GM19240 (cell line): Measurements from ENCODE around the gene TUBB.
A peak's percentile ranks its signal among the peaks of the same experiment; 100 is the strongest.

Source experiments
- DNase-seq: peaks from one replicate; pipeline ENCODE4 v3.0.0; 2011; ENCODE audit warnings: low spot score; ENCODE audit not compliant: insufficient read length

Gene TUBB

DNA sequence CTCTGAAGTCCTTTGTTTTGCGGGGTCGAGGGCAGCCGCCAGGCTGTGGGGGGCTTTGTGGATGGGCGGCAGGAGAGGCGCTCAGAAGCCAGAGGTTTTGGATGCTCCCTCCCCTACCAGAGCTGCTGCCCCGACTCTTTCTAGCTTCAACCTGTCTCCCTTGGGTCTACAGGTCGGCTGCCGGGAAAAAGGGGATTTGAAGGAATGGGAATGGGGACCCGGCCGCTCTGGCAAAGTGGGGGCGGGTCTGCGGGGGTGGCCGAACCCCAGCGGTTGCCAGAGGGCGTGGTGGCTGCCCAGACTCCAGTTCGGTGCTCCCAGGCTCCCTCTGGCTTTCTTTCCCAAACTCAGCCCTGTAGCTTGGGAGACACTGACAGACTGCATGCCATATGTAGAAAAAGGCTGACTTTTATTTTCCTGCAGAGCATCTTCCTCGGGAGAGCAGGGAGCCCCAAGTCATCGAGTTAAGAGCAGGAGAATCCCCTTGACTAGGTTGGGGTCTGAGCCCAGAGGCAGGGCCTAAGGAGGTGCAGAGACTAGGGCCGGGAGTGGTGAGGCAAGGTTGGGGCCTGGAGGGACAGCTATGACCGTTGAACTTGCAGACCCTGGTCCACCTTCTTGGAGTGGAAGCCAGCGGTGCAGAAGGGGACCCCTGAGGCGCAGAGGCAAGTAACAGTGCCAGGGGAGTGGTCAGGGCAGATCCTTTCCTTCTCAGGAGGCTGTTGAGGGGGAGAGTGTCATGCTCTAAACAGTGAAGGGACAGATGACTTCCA, 32.3 kb upstream of the TUBB start:
- no peak for DNase-seq

- DNase-seq: no peak
These were observed 31.6 kb upstream of the TUBB start for GRCh38 chr6:30688569-30688968.

- no peak for DNase-seq
These were observed 30.9 kb upstream of the TUBB start for GRCh38 chr6:30689022-30689865.

DNA sequence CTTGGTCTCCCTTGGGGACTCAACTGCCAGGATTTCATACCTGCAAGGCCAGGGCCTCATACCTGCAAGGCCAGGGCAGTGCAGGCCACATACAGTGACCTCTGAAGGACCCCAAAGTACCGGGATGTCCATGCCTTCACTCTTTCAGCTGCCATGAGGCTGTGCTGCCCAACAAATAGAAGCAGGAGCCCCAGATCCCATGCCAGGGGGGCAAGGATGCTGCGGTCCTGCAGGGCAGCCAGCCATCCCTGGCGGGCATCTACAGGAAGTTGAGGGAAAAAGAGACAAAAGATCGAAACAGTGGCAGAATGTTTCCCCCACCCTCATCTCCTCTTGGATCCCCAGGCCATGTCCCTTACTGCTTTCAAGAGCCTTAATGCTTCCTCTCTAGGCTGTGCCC, 30.2 kb upstream of the TUBB start:
- no peak for DNase-seq

- DNase-seq: peak; percentile 40
These were observed 29.5 kb upstream of the TUBB start, which contains the start of gene NRM for GRCh38 chr6:30690403-30691207. Gene NRM, minus strand, starts transcription at chr6:30690984. Its CDS starts 10 bp downstream, at chr6:30690974.

- no peak for DNase-seq
These were observed 28.8 kb upstream of the TUBB start for GRCh38 chr6:30691208-30691847.

- no peak for DNase-seq
These were observed 23.7 kb upstream of the TUBB start for GRCh38 chr6:30696432-30696831.

DNA sequence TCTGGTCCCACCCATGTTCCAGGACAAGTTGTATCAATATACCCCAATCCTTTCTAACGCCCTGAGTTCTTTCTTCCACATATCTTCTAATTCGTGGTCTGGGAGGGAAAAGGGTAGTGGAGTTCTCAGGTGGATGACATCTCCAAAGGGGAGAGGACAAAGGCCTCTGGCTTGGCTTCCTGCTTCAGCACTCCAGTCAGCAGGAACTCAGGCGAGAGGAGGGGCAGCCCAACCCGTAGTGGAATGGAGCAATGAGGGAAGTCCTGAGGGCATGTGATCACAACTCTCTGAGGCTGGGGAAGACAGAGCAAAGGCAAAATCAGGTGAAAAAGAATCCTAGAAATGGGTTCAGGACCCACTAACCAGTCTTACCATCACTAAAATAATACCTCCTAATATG, 19.8 kb upstream of the TUBB start:
- no peak for DNase-seq

- DNase-seq: no peak
These were observed 17.1 kb upstream of the TUBB start for GRCh38 chr6:30703011-30703410.

DNA sequence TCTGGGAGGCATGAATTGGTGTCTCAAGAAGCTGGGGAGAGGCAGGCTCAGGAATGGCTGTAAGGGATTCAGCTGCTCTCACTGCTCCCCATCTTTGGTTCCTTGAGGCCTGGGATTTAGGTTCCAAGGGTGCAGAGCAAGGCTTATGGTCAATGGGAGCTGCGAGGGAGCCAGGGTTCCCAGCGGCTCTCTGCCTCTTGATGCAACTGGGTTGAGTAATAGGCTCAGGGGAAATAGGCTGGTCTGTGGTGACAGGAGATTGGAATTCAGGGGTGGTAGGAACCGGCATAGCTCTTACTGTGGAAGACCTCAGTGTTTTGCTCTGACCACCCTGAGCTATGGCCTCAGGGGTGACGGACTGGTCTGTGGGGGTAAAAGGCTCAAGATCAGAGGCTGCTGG, 16.3 kb upstream of the TUBB start:
- no peak for DNase-seq

- DNase-seq: no peak
These were observed 14.5 kb upstream of the TUBB start for GRCh38 chr6:30705620-30706019.

DNA sequence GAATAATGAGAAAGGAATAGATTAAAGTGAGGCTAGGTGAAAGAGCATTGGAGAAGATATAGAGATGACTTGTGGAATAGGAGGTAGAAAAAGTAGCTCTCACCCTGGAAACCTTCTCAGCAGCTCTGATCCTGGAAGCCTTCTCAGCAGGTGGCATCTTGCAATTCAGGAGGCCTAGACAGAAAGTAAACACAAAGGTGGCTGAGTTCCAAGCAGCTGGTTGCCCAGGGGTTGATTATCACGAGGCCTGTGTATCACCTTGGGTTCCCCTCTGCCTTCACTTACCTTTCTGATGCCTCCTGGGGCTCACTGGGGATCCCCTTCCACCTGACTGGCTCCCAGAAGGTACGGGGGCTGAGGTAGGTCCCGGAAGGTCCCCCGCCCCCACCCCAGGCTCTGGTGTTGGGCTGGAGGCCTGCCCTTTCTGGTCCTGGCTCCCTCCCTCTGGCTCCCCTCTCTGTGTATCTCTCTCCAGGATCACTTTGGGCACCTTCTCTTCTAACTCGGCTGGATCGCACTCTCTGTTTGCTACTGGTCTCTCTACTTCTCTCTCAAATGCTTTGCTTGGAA, 12.8 kb upstream of the TUBB start:
- DNase-seq: no peak

DNA sequence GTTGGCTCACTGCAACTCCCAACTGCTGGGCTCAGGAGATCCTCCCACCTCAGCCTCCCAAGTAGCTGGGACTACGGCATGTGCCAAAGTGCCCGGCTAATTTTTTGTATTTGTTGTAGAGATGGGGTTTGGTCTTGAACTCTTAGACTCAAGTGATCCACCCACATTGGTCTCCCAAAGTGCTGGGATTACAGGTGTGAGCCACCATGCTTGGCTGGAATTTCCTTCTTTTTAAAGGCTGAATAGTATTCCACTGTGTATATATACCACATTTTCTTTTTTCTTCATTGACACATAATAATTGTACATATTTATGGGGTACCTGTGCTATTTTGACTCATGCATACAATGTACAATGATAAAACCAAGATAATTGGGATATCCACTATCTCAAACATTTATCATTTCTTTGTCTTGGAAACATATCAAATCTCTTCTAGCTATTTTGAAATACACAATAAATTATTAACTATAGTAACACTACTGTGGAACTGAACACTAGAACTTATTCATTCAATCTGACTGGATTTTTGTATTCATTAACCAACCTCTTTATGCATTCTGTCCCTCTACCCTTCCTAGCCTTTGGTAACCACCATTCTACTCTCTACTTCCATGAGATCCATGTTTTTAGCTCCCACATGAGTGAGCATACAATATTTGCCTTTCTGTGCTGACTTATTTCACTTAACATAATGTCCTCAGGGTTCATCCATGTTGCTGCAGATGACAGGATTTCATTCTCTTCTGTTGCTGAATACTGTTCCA, 10.9 kb upstream of the TUBB start:
- no peak for DNase-seq

GRCh38 chr6:30711758-30712380, 8.3 kb upstream of the TUBB start:
- no peak for DNase-seq

GRCh38 chr6:30712441-30712945, 7.7 kb upstream of the TUBB start:
- no peak for DNase-seq

- DNase-seq: no peak
These were observed 5.9 kb upstream of the TUBB start for GRCh38 chr6:30714263-30714662.

DNA sequence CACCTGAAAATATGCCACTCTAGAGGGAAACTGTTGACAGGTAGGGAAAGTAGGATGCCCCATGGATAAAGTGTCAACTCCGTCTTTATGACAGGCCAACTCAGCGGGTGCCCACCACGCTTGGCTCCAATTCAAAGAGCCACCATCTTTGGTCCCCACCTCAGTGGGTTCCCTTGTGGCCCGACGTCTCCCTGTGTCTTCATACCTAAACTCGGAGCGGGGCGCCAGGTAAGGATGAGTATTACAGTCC, 3.3 kb upstream of the TUBB start:
- no peak for DNase-seq

DNA sequence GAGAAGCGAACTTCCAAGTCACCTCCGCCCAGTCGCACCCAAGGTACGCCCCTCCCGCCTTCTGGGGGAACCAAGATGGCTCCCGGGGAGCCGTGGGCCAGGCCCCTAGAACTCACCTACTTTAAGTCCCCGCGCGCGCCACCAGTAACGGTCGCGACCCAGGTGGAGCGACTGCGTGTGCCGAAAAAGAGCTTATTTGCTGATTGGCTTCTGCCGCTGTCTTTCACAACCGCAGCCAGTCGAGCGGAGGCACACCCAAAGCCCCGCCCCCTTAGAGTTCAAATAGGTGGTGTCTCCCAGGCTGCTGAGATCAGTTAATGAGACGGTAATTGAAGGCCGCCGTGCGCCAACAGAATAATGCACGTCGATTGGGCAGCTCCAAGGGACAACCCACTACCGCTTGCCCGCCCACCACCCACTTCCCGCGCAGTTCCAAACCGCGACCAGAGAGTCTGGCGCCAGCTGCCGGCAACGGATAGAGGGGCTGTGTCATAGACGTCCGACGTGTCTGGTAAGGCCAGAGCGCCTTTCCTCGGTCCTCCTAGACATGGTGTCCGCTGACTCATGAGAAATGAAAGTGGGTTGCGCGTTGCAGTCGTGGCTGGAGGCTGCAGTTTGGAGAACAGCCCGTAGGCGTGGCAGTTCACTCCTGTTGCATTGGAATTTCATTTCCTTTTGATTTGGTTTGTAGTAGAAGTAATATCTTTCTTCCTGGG, 2.9 kb upstream of the TUBB start, which contains the start of gene MDC1:
Gene MDC1, minus strand, starts transcription at position 153 of the 716 bp plus-strand sequence. CDS start 2,106 bp downstream, outside the sequence.
- DNase-seq: peak; percentile 86
